AG08395 (cell line): ENCODE data around the gene P2RX6.

ENCODE experiments used
- DNase-seq: peaks from one replicate; pipeline ENCODE4 v3.0.0; 2012; ENCODE audit warnings: mixed read lengths, low spot score

P2RX6 gene

DNA sequence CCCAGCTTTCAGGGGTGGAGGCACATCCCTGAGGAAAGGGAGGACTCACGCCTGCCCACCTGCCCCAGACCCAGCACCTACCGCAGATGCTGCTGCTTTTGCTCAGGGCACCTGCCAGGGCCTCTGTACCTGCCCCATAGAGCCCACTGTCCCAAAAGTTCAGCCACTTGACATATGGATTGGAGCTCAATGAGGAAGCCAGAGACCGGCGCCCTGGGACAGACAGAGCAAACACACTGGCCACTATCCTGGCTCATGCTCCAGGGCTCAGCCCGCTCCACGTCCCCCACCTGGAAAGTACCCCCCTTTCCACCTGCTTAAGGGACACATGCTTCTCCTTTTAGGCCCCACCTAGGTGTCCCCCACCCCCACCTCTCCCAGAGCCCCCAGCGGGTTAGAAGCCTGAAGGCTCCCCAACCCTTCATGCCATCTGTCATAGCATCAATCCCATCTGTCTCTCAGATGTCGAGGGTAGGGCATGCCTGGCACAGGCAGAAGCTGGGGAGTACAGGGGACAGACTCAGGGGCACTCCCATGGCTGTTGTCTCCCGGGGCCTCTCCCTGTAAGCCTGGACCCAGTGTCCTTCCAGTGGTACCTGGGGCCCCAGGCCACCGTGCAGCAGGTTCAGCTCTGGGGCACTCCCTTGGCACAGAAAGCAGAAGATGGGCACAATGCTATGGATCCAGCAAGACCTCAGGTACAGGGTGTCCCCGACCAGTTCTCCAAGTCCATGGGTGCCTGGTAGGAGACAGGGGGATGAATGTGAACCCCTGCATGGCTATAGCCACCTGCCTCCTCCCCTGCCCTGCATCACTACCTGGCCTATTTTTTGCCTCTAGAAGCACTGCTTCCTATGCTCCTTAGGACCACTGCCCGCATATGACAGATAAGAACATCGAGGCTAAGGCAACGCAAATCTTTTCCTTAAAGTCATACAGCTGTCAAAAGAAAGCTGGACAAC, 2.2 kb upstream of the P2RX6 start:
- DNase-seq: no peak

- no peak for DNase-seq
Observed at GRCh38 chr22:21013657-21014201, 1.2 kb upstream of the P2RX6 start.

DNA sequence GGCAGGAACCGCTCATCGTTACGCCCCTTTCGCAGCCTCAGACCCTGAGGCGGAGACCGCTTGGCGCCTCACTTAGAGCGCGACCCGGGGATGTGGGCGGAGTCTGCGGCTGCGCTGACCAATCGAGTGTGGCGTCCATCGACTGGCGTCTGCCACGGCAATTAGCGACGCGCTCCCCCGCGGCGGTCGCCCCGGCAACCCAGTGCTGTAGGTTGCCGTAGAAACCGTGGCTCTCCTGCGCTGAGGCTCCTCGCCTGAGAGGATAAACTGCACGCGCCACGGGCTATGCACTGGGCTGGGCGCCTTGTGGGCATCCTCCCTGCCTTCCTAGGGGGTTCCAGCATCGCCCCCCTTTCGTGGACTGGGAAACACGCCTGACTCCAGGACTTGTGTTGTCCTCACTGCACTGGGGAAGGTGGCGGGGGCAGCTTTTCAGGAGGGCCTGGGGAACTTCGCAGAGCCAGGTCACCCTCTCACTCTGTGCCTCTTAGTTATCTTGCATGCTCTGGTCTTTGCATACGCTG, 701 bp upstream of the P2RX6 start:
- peak; percentile 98 for DNase-seq

DNA sequence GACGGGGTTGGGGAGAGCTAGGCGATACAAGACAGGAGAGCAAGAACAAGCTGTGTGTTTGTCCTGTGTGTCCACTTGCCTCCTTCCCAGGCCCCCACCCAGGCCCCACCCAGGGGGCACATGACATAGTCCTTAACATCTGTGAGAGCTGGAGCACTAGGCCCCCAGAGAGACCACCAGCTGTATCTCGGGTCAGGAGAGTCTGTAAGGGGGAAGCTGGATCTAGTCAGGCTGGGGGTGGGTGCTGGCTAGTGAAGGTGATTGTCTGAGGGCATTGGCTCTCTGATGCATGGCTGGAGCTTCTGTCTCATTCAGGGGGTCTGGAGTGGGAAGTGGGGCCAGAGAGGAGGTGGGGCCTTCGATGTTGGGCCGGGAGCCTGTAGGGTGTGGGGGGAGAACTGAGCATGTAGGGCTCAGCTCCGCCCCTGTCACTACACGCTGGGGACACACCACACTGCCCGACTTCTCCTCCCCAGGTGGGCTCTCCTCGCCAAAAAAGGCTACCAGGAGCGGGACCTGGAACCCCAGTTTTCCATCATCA, 571 bp downstream of the P2RX6 start:
- DNase-seq: no peak

DNA sequence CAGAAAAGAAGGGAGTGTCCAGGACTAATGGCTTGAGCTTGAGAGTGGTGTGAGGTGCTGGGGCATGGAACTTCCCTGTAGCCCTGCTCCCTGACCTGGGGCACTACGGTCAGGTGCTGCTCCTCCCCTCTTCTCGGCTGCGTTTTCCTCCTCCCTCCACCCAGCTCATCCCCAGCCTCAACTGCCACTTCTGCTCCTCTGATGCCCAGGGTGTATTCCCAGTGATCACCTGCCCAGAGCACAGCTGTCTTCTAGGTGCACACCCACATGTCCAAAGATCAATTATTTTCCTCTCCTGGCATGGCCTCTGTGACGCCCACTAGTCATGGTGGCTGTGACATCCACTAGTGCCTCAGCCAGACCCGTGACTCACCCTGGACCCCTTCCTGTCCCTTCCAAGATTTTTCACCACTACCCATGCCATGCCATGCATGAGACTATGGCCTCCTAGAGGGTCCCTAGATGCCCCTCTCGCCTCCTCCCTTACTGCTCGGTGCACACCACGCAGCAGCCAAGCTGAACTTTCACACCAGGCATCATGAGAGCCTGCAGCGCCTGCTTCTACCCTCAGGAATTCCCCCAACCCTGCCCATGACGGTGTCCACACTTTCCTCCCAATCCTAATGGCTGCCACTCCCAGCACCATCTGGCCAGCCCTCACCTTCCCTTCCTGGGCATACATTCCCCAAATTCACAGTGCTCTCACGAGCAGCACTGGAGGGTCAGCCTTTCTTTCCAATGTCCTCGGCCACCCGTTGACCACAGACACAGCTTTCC, 1.9 kb downstream of the P2RX6 start:
- no peak for DNase-seq

GRCh38 chr22:21018314-21018713, 3.3 kb downstream of the P2RX6 start:
- no peak for DNase-seq

- DNase-seq: peak; percentile 38
Observed at GRCh38 chr22:21020802-21021429, 6.0 kb downstream of the P2RX6 start.

DNA sequence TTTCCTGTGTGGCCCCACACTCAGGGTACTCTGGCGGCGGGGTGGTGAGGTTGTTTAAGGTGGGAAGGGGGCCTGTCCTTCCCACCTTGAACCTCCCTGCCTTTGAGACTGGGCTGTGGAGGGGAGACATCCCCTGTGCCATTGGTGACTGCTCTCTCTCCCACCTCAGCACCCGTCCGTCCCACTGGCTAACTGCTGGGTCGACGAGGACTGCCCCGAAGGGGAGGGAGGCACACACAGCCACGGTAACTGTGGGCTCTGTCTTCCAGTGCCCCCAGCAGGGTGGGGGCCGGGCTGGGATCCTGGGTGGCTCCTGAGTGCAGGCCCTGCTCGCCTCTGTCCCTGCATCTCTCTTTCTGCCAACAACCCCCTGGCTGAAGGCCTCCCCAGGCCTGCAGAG, 7.5 kb downstream of the P2RX6 start:
- no peak for DNase-seq

- no peak for DNase-seq
Observed at GRCh38 chr22:21022955-21023614, 8.1 kb downstream of the P2RX6 start.

DNA sequence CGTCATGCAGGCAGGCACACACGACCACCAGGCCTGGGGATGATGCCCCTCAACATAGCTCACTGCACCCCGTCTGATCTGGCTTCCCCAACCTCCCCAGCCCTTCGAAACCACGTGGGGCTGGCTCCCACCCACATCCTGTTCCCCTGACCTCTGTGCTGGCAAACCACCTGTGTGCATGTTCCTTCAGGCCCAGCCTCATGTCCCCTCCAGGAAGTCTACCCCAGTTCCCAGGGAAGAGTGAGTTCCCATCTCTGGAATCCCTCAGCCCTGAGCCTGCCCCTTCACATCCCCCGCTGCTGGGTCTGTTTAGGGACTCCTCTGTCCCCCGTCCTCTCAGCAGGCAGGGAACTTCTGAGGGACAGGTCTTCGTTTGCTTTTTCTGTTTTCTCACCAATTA, 10.3 kb downstream of the P2RX6 start:
- DNase-seq: no peak

GRCh38 chr22:21025763-21026755, 11.1 kb downstream of the P2RX6 start:
- no peak for DNase-seq

GRCh38 chr22:21026783-21027692, 12.1 kb downstream of the P2RX6 start:
- DNase-seq: peak; percentile 76

- no peak for DNase-seq
Observed at GRCh38 chr22:21028277-21029251, 13.6 kb downstream of the P2RX6 start.

DNA sequence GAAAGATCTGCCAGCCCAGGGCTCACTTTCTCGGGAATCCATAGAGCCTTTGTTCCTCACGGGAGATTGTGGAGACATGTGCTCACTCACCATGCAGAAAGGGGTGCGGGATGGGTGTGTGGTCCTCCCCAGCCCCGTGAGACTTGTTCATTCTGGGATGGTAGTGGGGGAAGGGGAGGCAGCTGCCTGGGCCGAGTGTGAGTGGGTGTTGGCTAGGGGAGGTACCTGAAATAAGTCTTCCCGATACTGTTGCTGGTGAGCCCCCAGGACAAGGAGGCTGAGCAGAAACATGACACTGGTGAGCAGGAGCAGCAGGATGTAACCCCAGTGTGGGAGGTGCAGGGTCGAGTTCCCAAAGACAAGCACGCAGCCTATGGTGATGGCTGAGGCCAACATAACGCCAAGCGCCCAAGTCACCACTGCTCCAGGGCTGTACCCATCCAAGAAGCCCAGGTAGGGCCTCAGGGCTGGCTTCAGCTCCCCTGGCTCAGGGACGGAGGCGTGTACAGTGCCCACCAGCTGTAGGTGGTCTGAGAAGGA, 14.6 kb downstream of the P2RX6 start:
- no peak for DNase-seq

GRCh38 chr22:21030032-21030431, 15.1 kb downstream of the P2RX6 start:
- no peak for DNase-seq

DNA sequence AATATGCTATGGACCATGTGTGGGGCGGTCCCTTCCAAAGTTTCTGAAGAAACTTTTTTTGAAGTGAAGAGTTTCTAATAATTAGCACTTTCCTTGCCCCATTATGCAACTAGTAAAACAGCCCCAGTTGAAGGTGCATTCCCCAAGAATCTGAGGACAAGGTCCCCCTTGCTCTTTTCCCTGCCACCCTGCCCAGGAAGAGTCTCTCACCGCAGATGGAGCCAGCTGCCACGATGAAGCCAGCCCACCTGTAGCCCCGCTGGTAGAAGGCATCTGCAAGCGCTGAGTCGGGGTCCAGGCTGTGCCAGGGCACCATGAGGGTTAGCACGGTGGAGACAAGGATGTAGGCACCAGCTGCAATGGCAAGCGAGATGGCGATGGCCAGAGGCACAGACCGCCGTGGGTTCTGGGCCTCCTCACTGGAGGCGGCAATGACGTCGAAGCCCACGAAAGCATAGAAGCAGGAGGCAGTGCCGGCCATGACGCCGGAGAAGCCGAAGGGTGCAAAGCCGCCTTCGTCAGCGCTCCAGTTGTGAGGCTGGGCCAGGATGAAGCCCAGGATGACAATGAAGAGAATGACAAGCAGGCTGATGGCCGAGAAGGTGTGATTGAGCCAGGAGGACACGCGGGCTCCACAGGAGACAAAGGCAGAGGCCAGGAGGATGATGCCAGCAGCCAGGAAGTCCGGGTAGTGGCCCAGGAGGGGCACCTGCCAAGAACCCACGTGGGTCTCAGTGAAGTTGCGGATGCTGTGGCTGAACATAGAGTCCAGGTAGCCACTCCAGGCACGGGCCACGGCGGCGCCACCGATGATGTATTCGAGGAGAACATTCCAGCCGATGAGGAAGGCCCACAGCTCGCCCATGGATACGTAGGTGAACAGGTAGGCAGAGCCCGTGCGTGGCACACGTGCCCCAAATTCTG, 15.9 kb downstream of the P2RX6 start:
- DNase-seq: no peak
